HG02610 (cell line): ENCODE results near the gene ZNF800.

Experiments
- ATAC-seq: cut with Tn5 transposase; IDR thresholded peaks from one replicate; pipeline ENCODE4 v1.9.1; 2021; ENCODE audit warnings: mild to moderate bottlenecking, moderate library complexity; ENCODE audit not compliant: unreplicated experiment

Gene ZNF800

DNA sequence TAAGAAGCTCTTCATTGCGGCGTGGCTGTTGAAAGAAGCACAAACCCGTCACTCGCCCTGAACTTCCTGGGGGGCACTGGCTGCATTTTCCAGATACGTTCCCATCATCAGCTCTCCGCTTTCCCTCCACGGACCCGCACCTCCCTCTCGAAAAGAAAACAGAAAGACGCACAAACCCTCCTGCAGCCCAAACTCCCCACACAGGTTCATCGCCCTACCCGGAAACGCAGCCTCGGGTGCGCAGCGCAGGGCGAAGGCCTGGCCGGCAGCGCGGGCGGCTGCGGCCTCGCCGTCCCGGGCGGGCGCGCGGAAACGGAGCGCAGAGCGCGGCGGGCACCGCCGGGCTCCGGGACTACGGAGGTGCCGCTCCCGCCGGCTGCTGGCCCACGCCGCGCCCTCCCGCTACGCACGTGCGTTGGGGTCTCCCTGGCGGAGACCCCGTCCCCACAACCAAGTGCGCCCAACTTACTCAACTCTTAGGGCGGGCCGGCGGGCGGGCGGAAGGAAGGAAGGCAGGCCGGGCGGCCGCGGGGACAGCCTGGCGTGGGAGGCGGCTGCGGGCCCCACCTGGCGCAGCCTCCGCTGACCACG, 822 bp downstream of the ZNF800 start:
- ATAC-seq = peak; percentile 35

DNA sequence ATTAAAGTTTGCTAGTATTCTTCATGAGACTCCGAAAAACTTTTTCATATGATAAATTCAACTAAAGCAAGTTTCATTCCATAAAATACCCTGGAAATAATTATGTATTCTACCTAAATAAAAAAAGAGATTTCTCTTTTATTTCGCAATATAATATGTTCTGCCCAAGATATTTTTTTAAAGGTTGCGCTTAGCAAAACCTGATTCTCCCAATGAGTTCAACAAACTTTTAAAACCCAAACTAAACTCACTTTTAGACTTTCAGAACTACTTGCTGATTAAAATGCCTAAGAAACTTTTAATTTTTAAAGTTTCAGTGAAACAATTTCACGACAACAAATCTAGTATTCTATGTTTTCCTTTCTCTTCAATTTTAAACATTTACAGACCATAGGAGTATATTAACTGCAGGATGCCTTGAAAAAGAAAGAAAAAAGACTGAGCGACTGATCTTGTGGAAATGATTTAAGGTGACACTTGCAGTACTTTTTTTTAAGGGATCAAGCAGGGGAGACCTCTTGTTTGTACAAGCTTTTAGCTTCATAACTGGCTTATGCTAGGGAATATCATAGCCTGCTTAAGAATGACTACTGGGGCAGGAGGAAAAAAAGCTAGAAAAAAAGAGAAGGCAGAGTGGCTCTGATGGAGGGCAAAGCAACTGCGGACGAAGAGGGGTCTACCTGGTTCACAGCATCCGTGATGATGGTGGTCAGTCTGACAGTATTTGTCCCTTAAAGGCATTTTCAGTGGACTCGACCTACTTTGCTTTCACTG, 1.5 kb downstream of the ZNF800 start:
- no peak for ATAC-seq

DNA sequence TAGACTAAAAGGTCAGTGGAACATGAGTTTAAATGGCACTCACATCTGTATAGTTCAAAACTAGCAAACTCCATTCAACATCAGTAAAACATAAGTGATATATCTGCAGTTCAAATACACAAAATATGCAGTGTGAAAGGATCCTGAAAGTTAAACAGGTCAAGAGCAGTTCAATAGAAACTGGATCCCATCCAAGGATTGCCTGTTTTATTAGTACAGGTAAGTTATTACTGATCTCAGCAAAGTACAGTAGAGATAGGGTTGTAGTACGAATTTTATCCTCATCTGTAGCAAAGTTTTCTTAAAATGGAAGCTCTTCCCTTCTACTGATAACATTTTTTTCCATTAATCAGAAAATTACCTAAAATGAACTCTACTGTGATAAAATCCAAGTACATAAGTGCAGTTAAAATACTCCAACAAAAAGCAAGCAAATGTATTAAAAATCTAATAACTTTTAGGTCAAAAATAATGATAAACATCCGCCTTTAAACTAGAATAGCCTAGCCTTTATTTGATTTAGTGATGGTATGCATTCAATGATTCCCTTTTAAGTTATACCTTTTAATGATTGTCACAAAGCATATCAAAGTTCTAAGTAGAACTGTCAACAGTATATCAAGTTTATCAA, 2.2 kb downstream of the ZNF800 start:
- ATAC-seq = no peak

GRCh38 chr7:127389321-127389720, 3.2 kb downstream of the ZNF800 start:
- ATAC-seq = no peak

DNA sequence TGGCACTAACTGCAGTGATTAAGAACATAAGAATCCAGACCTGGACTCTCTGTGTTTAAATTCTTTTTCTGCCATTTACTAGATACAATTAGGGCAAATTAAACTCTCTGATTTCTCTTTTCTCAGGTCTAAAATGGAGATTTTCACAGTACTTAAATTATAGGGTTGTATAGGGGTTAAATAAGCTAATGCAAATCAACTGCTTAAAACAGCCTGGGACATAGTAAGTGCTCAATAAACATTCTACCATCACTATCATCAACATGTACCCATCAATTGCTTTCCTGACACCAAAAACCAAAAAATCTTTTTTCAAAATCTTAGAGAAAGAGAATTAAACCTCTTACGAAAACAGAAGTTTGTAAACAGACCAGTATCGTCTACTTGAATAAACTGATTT, 4.5 kb downstream of the ZNF800 start:
- no peak for ATAC-seq

- no peak for ATAC-seq
These were observed 9.2 kb downstream of the ZNF800 start for GRCh38 chr7:127383123-127383835.

DNA sequence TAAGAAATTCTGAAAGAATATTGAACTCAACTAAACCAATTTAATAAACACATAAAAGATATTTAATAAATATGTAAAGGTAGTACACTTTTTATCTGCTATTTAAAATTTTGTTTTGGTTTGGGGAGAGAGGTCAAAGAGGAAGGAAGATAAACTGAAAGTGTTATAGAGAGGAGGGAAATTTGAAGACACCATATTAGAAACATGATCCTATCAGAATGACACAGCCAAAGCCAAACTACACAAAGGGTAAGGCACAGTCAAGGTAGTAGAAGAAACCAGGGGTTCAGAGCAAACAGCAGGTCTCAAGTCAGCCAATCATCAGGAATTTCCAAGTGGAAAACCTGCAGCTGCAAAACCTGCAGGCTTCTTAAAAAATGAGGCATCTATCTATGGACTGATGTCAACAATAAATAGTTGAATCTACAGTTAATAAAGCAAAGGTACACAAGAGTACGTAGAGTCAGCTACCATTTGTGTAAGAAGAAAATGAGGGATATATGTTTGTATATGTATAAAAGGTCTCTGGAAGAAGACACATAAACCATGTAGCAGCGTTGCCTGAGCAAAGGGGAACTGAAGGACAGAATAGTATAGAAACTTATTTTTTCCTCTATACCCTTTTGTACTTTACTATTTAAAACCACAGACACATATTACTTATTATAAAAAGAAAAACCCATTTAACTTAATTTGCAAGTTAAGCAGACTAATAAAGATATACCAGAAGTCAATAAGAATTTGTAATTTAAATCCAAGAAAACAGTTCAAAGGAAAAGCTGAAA, 10.0 kb downstream of the ZNF800 start:
- peak; percentile 76 for ATAC-seq

- ATAC-seq = no peak
These were observed 12.0 kb downstream of the ZNF800 start for GRCh38 chr7:127380479-127380878.

- ATAC-seq = no peak
These were observed 12.9 kb downstream of the ZNF800 start for GRCh38 chr7:127379642-127380041.

DNA sequence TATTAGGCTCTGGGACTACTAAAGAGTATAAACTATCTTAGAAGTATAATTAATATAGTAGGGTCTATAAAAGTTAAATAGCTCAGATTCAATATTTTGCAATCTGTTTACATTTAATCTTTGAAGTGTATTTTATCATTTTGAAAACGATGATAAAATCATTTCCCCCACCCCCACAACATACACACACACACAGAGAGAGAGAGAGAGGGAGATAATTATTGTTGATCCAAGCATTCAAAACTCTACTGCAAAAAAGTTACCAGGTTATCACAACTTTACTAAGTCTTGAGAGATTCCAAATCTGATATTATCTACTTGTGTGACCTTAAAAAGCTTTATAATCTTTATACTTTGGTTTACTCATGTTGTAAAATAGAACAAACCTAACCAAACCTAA, 14.0 kb downstream of the ZNF800 start:
- no peak for ATAC-seq

- no peak for ATAC-seq
These were observed 15.1 kb downstream of the ZNF800 start for GRCh38 chr7:127377425-127377824.

DNA sequence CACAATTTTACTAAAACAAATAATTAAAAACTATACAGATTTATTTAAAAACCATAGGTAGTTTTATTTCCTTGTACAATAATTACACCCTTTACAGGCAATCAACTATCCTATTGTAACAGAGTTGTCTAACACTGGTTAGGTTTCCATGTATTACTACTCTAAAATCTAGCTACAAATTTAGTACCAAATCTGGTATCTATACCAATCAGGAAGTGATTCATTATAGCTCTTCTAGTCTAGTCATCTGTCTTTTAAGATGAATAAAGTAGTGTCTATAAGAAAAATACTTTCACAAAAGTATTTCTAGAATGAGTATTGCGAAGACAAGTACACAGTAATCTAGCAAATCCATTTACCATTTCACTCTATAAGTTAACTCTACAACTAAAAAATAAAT, 16.9 kb downstream of the ZNF800 start:
- ATAC-seq = peak; percentile 60

DNA sequence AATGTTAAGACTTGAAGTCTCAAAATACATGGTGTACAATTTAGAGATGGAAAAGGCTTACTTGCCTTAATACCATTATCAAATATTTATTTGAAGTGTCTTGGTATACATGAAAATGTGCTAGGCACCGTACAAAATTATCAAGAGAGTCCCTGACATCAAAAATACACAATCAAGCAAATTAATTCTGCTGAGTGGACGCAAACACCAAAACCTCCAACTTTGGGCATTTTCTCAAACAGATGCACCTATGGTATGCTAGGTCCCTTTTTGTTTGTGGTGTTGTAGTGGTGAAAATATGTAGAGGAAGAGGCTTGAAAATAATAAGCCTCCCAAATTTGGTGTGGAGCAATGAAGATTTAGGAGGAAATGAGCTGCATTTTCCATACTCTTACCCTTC, 24.8 kb downstream of the ZNF800 start:
- no peak for ATAC-seq

GRCh38 chr7:127366680-127367079, 25.8 kb downstream of the ZNF800 start:
- no peak for ATAC-seq

- no peak for ATAC-seq
These were observed 26.6 kb downstream of the ZNF800 start for GRCh38 chr7:127365957-127366315.

DNA sequence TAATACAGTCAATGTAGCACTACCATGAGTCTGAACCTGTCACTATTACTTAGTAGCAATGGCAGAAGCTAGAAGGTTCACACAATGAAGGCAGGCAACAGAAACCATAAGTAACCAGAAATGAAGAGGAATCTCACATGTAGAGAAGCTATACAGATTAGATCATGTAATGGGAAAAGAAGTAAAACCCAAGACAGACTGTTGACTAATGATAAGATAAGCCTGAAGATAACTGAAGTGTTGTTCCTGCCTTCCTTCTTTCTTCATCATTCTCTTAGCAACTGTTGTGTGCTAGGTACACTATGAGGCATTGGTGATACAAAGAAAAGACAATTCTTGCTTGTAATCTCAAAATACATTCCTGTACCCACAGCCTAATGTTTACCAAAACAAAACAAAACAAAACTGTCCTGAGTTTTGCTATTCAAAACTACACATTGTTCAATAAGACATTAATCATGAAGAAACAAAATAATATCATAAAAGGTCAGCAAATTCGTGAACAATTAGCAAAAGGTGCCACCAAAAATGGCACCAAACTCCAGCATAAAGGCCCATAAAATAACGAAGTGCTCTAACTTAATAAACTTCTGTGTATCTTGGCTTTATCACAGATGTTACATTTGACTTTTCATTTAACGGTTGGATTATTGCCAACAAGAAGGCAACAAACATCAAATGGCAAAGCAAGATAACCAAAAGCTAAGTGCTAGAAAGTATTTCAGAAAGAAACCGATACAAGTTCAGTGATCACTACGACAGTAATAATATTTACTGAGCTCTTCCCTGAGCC, 27.1 kb downstream of the ZNF800 start:
- no peak for ATAC-seq

GRCh38 chr7:127362364-127363027, 30.0 kb downstream of the ZNF800 start:
- ATAC-seq = no peak

DNA sequence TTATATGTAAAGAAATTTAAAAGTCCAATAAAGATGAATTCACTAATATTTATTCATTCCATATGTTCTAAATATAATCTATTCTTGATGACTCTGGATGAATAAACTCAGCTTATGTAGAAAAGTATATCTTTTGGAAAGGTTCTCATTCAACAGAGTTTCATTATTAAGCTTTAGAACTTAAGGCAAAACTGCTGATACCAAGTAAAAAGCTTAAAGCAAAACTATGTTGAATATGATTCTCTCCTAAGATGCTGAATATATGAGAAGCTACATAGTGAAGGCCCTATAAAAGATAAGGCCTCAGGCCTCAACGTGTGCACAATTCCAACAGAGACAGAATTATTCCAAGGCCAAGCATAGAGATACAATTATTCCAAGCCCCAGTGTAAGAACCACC, 30.8 kb downstream of the ZNF800 start:
- no peak for ATAC-seq

DNA sequence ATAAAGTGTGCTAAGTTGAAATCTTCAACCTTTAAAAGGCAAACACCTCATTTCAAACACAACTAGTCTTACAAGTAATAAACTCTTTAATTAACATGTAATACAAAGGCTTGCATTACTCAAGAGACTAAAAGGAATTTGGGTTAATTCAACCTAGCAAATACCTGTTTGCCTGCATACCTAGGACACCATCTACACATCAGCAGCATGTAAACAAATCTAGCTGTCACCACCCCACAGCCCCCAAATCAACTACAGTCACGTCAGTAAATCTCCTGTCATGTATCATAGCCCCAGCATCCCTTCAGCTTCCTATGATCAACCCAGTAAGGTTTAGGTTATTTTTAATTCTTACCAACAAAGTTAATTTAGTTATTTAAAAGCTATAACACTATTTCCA, 33.5 kb downstream of the ZNF800 start:
- no peak for ATAC-seq

DNA sequence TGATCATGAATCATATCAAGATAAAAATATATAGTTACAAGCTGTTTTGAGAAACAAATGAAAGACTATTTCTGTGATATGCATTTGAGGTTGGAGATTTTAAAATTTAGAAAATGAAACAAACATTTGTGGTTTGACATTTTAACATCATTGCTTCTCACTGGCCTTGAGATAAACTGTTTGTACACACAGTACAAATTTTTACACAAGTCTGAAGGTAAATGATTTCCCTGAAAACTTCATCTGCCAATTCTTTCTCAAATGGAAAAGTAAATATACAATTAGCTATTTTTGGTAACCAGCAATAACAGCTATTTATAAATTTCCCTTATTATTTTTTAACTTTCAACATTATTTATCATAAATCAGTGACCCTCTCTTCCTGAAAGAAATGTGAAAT, 38.6 kb downstream of the ZNF800 start:
- ATAC-seq = no peak
